ENCODE data around the gene ARMH3. TPM values are rescaled to one million over a fixed set of nuclear protein-coding genes. Genes with fewer than 3 reads are reported as not detected.
A peak's percentile ranks its signal among the peaks of the same experiment; 100 is the strongest.

ARMH3 gene
- total and polyA plus RNA-seq, 10 donors: 11.6 to 37.4 (median 21.6) TPM

- Histone ChIP-seq H3K27me3 (replicated peaks in 1 of 7) (peaks cover 0 to 7% (median 0%) of the 10 kb centered on the region in 7 donors), H3K27ac (peak overlapping the region in 1 of 8 donors; percentile 21), H3K4me1 (peaks cover 30 to 100% (median 68%) of the 10 kb centered on the region in 6 donors), H3K36me3 (no peaks in the 10 kb centered on the region), H3K9me3 (no peaks in the 10 kb centered on the region), H3K4me3 (peak overlapping the region in 7 of 8 donors; percentile 31 to 71 (median 47))
- TF ChIP-seq CTCF (IDR thresholded peaks at IDR 0.05 in 8 of 11, conservative IDR thresholded peaks at IDR 0.05 in 3 of 11) (no peak), POLR2AphosphoS5 (IDR thresholded peaks at IDR 0.05) (peak in 2 of 3 donors; percentile 42 to 59), POLR2A (IDR thresholded peaks at IDR 0.05) (no peak)
- 11 to 32% (median 13%) methylated on average over 15 to 36 of the region's 36 CpGs for WGBS, 5 donors
- DNase-seq: peak; percentile 93
- intact Hi-C loops (cut with DNase I; ENCODE audit: low total_unique reads): loop anchor here (5.0 kb wide), 2 partner anchors 173 to 233 kb away; no protein-coding TSS in a partner anchor
These were observed 216.4 kb downstream of the ARMH3 start for GRCh38 chr10:101839416-101840063.

GRCh38 chr10:101839002-101839401 lies 217.0 kb downstream of the ARMH3 start:
- TF ChIP-seq POLR2A (IDR thresholded peaks at IDR 0.05) (no peak), CTCF (IDR thresholded peaks at IDR 0.05 in 8 of 11, conservative IDR thresholded peaks at IDR 0.05 in 3 of 11) (no peak), POLR2AphosphoS5 (IDR thresholded peaks at IDR 0.05) (no peak)
- no peak overlapping the region for H3K27ac ChIP-seq
- peaks cover 0 to 7% (median 0%) of the 10 kb centered on the region in 7 donors for H3K27me3 ChIP-seq (replicated peaks in 1 of 7)
- no peak for DNase-seq
- no peaks in the 10 kb centered on the region for H3K36me3 ChIP-seq
- H3K4me1 ChIP-seq: peaks cover 30 to 100% (median 70%) of the 10 kb centered on the region in 6 donors
- WGBS, 5 donors: 67 to 100% (median 93%) methylated on average over 1 of the region's 1 CpG
- intact Hi-C loops (cut with DNase I; ENCODE audit: low total_unique reads): no loop called here
- peak overlapping the region in 1 of 8 donors; percentile 71 for H3K4me3 ChIP-seq
- no peaks in the 10 kb centered on the region for H3K9me3 ChIP-seq

- Histone ChIP-seq H3K4me3 (no peak overlapping the region), H3K9me3 (no peaks in the 10 kb centered on the region), H3K36me3 (no peaks in the 10 kb centered on the region), H3K27me3 (replicated peaks in 1 of 7) (peaks cover 0 to 7% (median 0%) of the 10 kb centered on the region in 7 donors), H3K27ac (no peak overlapping the region), H3K4me1 (peaks cover 31 to 100% (median 68%) of the 10 kb centered on the region in 6 donors)
- WGBS, 5 donors: 78 to 85% (median 84%) methylated on average over 6 of the region's 6 CpGs
- DNase-seq: no peak
- intact Hi-C loops (cut with DNase I; ENCODE audit: low total_unique reads): no loop called here
- TF ChIP-seq POLR2AphosphoS5 (IDR thresholded peaks at IDR 0.05) (no peak), CTCF (IDR thresholded peaks at IDR 0.05 in 8 of 11, conservative IDR thresholded peaks at IDR 0.05 in 3 of 11) (no peak), POLR2A (IDR thresholded peaks at IDR 0.05) (no peak)
These were observed 217.5 kb downstream of the ARMH3 start for GRCh38 chr10:101838416-101838970.

GRCh38 chr10:101837748-101838147 lies 218.2 kb downstream of the ARMH3 start:
- H3K9me3 ChIP-seq: no peaks in the 10 kb centered on the region
- WGBS, 5 donors: 79 to 82% (median 80%) methylated on average over 2 of the region's 2 CpGs
- no peaks in the 10 kb centered on the region for H3K36me3 ChIP-seq
- no peak overlapping the region for H3K4me3 ChIP-seq
- TF ChIP-seq POLR2AphosphoS5 (IDR thresholded peaks at IDR 0.05): no peak
- TF ChIP-seq CTCF (IDR thresholded peaks at IDR 0.05 in 8 of 11, conservative IDR thresholded peaks at IDR 0.05 in 3 of 11): no peak
- TF ChIP-seq POLR2A (IDR thresholded peaks at IDR 0.05): no peak
- H3K4me1 ChIP-seq: peaks cover 28 to 99% (median 63%) of the 10 kb centered on the region in 6 donors
- peaks cover 0 to 7% (median 0%) of the 10 kb centered on the region in 7 donors for H3K27me3 ChIP-seq (replicated peaks in 1 of 7)
- intact Hi-C loops (cut with DNase I; ENCODE audit: low total_unique reads): no loop called here
- no peak overlapping the region for H3K27ac ChIP-seq
- DNase-seq: no peak
